Measurements from ENCODE around the gene ADAMTS12. TPM values are rescaled to one million over a fixed set of nuclear protein-coding genes. Genes with fewer than 3 reads are reported as not detected.

Gene ADAMTS12
- total RNA-seq, 1 experiment from 2014 or later, result 1.2 TPM

DNA sequence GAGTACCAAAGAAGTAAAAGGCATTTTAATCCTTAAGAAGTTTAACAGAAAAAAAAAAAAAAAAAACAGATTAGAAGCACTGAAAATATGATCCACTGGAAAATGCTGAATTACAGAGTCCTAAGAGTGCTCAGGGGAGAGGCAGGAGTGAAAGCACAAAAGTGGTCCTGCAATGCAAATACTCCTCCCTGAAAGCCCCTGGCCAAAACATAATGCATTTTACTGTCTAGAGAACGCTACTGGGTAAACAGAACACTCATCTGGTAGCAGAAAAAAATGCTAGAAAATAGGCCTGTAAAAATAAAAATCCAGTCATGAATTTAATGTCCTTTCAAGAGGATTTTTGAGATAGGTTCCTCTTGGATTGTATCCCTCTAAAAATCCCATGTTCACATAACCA lies 81.9 kb downstream of the ADAMTS12 start:
- intact Hi-C loops (cut with micrococcal nuclease; ENCODE audit: unreplicated experiment), result no loop called here
- H3K27me3 Mint-ChIP-seq (ENCODE audit: unreplicated experiment), result no peaks in the 10 kb centered on the region
- H3K27ac Mint-ChIP-seq (ENCODE audit: unreplicated experiment), result no peak overlapping the region
- no TSS peak for BruUV-seq (replicated peaks)
- CTCF ChIA-PET, result no interaction called here
- H3K9me3 Mint-ChIP-seq (ENCODE audit: low read depth, unreplicated experiment), result no peaks in the 10 kb centered on the region
- H3K4me3 Mint-ChIP-seq (ENCODE audit: low read depth, unreplicated experiment), result no peak overlapping the region
- H3K4me1 Mint-ChIP-seq (ENCODE audit: low read depth, unreplicated experiment), result peaks cover 9% of the 10 kb centered on the region
- DNase-seq, result no peak
- H3K36me3 Mint-ChIP-seq (ENCODE audit: insufficient read depth, unreplicated experiment), result no peaks in the 10 kb centered on the region
- TF ChIP-seq, protein P1, sequence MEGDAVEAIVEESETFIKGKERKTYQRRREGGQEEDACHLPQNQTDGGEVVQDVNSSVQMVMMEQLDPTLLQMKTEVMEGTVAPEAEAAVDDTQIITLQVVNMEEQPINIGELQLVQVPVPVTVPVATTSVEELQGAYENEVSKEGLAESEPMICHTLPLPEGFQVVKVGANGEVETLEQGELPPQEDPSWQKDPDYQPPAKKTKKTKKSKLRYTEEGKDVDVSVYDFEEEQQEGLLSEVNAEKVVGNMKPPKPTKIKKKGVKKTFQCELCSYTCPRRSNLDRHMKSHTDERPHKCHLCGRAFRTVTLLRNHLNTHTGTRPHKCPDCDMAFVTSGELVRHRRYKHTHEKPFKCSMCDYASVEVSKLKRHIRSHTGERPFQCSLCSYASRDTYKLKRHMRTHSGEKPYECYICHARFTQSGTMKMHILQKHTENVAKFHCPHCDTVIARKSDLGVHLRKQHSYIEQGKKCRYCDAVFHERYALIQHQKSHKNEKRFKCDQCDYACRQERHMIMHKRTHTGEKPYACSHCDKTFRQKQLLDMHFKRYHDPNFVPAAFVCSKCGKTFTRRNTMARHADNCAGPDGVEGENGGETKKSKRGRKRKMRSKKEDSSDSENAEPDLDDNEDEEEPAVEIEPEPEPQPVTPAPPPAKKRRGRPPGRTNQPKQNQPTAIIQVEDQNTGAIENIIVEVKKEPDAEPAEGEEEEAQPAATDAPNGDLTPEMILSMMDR (IDR thresholded peaks at IDR 0.05; ENCODE audit: unreplicated experiment), result no peak

DNA sequence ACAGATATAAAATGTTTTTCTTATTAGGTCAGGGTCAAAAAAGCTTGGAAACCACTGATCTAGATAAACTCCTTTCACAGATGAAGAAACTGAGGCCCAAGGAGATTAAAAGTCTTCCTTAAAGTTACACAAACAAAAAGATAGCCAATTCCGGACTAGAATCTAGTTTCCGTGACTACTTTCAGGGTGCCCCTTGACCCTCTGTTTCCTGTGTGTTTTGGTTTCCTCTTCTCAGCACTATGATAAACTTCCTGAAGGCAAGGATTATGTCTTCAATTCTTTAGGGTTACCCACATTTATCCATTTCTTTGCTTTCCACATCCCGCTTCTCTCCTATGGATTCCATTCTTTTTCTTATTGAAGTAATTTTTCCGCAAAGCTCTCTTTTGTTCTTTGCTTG lies 83.1 kb downstream of the ADAMTS12 start:
- Mint-ChIP-seq H3K27me3 (ENCODE audit: unreplicated experiment) (no peaks in the 10 kb centered on the region), H3K4me1 (ENCODE audit: low read depth, unreplicated experiment) (peaks cover 9% of the 10 kb centered on the region), H3K9me3 (ENCODE audit: low read depth, unreplicated experiment) (no peaks in the 10 kb centered on the region), H3K36me3 (ENCODE audit: insufficient read depth, unreplicated experiment) (no peaks in the 10 kb centered on the region), H3K27ac (ENCODE audit: unreplicated experiment) (no peak overlapping the region), H3K4me3 (ENCODE audit: low read depth, unreplicated experiment) (no peak overlapping the region)
- intact Hi-C loops (cut with micrococcal nuclease; ENCODE audit: unreplicated experiment), result no loop called here
- CTCF ChIA-PET, result no interaction called here
- no peak for DNase-seq
- no TSS peak for BruUV-seq (replicated peaks)
- TF ChIP-seq, protein P1 (IDR thresholded peaks at IDR 0.05; ENCODE audit: unreplicated experiment), result no peak

DNA sequence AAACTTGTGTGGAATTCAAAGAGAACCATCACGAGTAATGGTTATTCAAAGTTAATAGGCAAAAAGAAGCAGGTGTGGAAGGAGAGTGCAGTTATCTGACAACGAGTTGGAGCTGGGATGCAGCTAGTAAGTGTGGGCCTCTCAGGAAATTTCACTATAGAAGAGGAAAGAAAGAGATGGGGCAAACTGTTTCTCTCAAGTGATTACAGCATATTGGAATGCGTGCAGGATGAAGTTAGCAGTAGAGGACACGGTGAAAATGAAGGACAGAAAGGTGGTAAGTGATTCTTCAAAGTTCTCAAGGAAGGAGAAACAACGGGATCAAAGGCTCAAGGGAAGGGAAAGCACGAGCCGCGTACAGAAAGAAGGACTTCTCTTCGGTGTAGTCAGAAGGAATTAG lies 84.0 kb downstream of the ADAMTS12 start:
- no TSS peak for BruUV-seq (replicated peaks)
- H3K4me1 Mint-ChIP-seq (ENCODE audit: low read depth, unreplicated experiment), result peaks cover 9% of the 10 kb centered on the region
- no peak overlapping the region for H3K27ac Mint-ChIP-seq (ENCODE audit: unreplicated experiment)
- intact Hi-C loops (cut with micrococcal nuclease; ENCODE audit: unreplicated experiment), result no loop called here
- no peaks in the 10 kb centered on the region for H3K36me3 Mint-ChIP-seq (ENCODE audit: insufficient read depth, unreplicated experiment)
- TF ChIP-seq, protein P1 (IDR thresholded peaks at IDR 0.05; ENCODE audit: unreplicated experiment), result no peak
- H3K9me3 Mint-ChIP-seq (ENCODE audit: low read depth, unreplicated experiment), result no peaks in the 10 kb centered on the region
- H3K4me3 Mint-ChIP-seq (ENCODE audit: low read depth, unreplicated experiment), result no peak overlapping the region
- CTCF ChIA-PET, result no interaction called here
- H3K27me3 Mint-ChIP-seq (ENCODE audit: unreplicated experiment), result no peaks in the 10 kb centered on the region
- DNase-seq, result no peak

DNA sequence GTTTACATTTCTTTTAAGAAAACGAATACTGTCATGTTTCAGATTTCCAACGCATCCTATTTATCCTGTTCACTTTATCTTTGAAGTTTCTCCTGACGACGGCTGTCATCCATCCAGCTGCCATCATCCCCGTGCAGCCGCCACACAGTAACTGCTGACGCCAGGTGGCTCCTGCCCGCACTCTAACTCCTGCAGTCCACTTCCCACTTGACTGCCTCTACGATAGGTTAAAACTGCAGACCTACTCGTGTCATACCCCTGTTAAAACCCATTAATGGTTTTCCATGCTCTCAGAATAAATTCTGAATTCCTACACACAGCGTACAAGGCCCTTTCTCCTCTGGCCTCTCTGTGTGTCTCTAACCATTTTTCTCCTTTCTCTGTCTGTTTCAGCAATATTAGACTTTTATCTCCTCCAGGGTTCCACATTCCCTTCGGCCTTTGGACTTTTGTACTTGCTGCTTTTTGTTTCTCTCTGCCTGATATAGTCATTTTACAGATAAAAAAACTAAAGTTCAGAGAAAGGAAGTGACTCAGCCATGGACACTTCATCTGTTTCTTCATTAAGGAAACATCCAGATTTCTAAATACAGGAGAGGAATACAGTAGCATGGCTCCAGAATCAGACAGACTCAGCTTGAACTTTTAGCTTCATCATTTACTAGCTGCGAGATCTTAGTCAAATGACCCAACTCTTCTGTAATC lies 84.9 kb downstream of the ADAMTS12 start:
- Mint-ChIP-seq H3K4me3 (ENCODE audit: low read depth, unreplicated experiment) (no peak overlapping the region), H3K27ac (ENCODE audit: unreplicated experiment) (no peak overlapping the region), H3K36me3 (ENCODE audit: insufficient read depth, unreplicated experiment) (no peaks in the 10 kb centered on the region), H3K4me1 (ENCODE audit: low read depth, unreplicated experiment) (peaks cover 9% of the 10 kb centered on the region), H3K9me3 (ENCODE audit: low read depth, unreplicated experiment) (no peaks in the 10 kb centered on the region), H3K27me3 (ENCODE audit: unreplicated experiment) (no peaks in the 10 kb centered on the region)
- CTCF ChIA-PET, result no interaction called here
- intact Hi-C loops (cut with micrococcal nuclease; ENCODE audit: unreplicated experiment), result no loop called here
- no peak for DNase-seq
- no TSS peak for BruUV-seq (replicated peaks)
- TF ChIP-seq, protein P1 (IDR thresholded peaks at IDR 0.05; ENCODE audit: unreplicated experiment), result no peak

All from Calu3 (cell line).